MV-4-11 (cell line): Measurements from ENCODE around the gene ATN1.

Source experiments
- DNase-seq: peaks from one replicate; lab custom pipeline; 2025; lab: John Stamatoyannopoulos, UW

ATN1 gene

GRCh38 chr12:6925540-6926279 is 2.0 kb upstream of the ATN1 start:
- no peak for DNase-seq

DNA sequence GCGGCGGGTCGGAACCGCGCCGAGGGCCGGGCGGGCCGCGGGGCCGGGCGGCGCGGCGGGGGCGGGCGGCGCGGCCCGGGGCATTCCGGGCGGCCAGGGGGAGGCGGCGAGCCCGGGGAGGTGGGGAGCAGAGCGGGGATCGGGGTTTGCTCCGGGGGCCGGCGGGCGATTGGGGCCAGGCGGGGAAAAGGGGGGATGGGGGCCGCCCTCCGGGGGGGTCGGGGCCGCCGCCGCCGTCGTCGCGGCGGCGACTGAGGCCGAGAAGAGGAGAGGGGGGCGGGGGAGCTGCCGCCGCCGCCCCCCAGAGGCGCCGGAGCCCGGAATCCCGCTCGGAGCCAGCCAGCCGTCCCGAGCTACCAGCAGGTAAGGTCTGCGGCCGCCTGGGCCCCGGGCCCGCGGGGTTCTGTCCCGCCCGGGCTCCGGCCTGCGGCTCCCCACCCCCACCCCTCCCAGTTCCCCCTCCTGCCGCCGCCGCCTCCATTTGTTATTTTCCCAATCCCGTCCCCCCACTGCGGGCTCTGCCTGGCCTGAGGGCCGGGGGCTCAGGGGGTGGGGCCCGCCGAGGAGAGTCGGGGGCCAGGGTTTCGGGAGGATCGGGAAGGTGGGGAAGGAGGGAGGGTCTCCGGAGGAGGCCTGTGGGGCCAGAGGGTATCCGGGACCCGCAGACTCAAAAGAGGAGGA is 403 bp downstream of the ATN1 start:
- no peak for DNase-seq

GRCh38 chr12:6928703-6929407 is 1.1 kb downstream of the ATN1 start:
- no peak for DNase-seq

DNA sequence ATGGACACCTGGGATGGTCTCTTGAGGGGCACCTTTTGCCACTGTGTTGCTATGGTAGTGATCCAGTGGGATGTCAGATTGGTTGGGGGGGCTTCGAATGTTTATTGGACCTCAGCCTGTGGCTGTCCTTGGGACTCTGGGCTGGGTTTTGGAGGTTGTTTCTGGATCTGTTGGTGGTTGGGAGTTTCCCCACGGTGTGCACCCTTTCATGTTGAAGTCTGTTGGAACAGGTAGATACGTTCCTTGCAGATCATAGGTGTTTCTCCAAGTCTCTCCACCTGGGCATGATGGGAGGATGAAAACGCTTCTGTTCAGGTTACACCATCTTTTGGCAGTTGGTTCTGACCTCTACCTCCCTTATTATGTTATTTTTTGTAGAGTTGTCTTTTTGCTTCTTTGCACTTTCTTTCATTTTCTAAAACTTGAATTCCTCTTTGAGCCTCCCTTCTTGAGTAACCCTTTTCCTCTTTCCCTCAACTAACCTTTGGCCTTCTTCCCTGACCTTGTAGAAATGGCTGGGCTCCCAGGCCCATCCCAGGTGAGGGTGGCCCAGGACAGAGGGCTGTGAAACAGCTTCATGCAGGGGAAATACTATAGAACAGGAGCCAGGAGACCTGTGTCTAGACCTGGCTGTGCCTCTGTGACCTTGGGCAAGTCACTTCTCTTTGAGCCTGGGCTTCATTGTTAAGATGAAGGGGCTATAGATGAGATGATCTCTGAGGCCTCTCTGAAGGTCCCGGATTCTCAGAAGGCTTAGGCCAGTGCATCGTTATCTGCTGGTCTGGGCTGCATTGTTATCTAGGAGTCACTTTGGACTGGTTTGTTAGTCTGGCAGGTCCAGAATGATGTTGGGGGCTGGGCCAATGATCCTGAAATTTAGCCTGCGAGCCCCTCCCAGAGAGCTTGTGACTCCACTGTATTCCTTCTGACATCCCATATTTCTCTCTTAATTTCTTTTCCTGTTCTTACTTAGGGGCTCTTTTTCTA is 2.0 kb downstream of the ATN1 start:
- no peak for DNase-seq

DNA sequence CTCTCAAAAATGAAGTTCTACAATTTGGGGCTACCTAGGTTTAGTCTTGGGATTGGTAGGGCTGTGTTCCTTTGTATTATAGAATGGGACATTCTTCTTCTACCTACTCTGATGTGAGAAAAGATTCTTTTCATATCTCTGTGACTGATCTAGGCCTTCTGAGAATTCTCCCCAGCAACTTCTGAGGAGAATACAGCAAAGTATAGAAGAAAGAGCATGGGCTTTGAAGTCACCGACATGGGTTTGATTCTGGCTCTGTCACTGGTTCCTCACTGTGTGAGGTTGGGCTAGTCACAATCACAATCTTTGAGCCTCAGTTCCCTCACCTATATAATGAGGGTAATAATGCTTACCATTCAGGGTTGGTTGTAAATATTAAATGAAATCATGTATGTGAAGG is 5.0 kb downstream of the ATN1 start:
- DNase-seq, result no peak

DNA sequence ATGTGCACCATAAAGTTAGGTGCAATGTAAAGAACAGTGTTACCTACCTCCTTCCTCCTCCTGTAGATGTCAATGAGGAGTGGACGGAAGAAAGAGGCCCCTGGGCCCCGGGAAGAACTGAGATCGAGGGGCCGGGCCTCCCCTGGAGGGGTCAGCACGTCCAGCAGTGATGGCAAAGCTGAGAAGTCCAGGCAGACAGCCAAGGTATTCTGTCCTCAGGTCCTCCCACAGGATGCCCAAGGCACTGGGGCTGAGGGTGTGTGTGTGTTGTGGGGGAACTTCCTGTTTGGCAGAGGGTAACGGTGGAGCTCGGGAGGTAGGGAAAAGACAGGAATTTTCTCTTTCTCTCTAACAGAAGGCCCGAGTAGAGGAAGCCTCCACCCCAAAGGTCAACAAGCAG is 6.4 kb downstream of the ATN1 start:
- no peak for DNase-seq

DNA sequence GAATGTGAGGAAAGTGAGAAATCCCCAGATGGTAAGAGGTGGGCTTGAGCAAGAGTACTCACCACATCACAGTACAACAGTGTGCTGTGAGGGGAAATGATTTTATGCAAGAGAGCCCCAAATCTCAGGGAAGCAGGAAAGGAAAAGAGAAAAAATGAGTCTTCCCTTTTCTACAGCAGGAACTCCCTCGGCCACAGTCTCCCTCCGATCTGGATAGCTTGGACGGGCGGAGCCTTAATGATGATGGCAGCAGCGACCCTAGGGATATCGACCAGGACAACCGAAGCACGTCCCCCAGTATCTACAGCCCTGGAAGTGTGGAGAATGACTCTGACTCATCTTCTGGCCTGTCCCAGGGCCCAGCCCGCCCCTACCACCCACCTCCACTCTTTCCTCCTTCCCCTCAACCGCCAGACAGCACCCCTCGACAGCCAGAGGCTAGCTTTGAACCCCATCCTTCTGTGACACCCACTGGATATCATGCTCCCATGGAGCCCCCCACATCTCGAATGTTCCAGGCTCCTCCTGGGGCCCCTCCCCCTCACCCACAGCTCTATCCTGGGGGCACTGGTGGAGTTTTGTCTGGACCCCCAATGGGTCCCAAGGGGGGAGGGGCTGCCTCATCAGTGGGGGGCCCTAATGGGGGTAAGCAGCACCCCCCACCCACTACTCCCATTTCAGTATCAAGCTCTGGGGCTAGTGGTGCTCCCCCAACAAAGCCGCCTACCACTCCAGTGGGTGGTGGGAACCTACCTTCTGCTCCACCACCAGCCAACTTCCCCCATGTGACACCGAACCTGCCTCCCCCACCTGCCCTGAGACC is 7.8 kb downstream of the ATN1 start:
- no peak for DNase-seq

DNA sequence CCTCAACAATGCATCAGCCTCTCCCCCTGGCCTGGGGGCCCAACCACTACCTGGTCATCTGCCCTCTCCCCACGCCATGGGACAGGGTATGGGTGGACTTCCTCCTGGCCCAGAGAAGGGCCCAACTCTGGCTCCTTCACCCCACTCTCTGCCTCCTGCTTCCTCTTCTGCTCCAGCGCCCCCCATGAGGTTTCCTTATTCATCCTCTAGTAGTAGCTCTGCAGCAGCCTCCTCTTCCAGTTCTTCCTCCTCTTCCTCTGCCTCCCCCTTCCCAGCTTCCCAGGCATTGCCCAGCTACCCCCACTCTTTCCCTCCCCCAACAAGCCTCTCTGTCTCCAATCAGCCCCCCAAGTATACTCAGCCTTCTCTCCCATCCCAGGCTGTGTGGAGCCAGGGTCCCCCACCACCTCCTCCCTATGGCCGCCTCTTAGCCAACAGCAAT is 8.5 kb downstream of the ATN1 start:
- DNase-seq, result no peak

GRCh38 chr12:6936636-6937480 is 9.1 kb downstream of the ATN1 start:
- DNase-seq, result no peak

DNA sequence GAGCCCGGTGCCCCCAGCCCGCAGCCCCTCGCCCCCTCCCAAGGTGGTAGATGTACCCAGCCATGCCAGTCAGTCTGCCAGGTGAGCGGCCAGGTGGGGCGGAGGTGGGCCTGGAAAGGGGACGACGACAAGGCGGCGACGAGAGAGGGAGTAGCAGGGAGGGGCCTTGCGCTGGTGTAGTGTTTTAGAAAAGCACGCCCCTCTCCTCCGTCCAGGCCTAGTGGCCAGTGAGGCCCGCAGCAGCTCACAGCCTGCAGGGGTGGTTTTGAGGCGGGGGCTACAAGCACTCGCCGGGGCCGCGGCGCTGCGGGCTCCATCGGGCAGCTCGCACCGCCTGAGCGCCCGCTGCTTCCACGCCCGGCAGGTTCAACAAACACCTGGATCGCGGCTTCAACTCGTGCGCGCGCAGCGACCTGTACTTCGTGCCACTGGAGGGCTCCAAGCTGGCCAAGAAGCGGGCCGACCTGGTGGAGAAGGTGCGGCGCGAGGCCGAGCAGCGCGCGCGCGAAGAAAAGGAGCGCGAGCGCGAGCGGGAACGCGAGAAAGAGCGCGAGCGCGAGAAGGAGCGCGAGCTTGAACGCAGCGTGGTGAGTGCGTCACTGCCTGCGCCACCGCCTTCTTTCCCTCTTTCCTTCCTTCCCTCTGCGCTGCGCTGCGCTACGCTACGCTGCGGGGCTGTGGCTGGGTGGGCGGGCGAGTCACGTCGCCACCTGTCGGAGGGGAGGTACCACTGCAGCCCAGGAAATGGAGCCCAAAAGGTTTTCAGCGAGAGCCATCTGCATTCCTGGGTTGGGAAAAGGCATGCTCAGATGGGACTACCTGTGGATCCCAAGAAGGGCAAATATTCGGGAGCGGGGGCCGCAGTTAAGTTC is 10.0 kb downstream of the ATN1 start:
- DNase-seq, result peak; percentile 92

DNA sequence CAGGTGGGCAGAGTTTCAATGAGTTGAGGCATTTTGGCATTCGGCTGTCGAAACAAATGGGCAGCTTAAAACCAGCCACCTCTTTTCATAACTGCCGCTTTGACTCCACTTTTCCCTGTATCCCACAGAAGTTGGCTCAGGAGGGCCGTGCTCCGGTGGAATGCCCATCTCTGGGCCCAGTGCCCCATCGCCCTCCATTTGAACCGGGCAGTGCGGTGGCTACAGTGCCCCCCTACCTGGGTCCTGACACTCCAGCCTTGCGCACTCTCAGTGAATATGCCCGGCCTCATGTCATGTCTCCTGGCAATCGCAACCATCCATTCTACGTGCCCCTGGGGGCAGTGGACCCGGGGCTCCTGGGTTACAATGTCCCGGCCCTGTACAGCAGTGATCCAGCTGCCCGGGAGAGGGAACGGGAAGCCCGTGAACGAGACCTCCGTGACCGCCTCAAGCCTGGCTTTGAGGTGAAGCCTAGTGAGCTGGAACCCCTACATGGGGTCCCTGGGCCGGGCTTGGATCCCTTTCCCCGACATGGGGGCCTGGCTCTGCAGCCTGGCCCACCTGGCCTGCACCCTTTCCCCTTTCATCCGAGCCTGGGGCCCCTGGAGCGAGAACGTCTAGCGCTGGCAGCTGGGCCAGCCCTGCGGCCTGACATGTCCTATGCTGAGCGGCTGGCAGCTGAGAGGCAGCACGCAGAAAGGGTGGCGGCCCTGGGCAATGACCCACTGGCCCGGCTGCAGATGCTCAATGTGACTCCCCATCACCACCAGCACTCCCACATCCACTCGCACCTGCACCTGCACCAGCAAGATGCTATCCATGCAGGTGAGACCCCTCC is 10.8 kb downstream of the ATN1 start:
- DNase-seq, result no peak

- DNase-seq, result no peak
Measured at GRCh38 chr12:6939191-6939540, 11.4 kb downstream of the ATN1 start.

DNA sequence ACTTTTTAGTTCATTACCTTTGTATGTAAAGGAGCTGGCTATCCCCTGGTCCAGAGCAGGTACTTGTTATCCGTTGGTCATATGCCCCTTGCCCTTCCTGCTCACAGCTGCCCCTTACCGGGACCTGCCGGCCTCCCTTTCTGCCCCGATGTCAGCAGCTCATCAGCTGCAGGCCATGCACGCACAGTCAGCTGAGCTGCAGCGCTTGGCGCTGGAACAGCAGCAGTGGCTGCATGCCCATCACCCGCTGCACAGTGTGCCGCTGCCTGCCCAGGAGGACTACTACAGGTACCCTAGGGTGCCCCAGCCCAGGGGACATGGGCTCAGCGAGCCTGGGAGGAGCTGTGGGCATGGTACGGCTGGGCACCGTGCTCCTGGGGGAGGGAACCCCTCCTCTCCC is 13.5 kb downstream of the ATN1 start:
- DNase-seq, result no peak

DNA sequence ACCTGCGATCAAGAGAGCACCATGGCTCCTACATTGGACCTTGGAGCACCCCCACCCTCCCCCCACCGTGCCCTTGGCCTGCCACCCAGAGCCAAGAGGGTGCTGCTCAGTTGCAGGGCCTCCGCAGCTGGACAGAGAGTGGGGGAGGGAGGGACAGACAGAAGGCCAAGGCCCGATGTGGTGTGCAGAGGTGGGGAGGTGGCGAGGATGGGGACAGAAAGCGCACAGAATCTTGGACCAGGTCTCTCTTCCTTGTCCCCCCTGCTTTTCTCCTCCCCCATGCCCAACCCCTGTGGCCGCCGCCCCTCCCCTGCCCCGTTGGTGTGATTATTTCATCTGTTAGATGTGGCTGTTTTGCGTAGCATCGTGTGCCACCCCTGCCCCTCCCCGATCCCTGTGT is 14.0 kb downstream of the ATN1 start:
- no peak for DNase-seq

DNA sequence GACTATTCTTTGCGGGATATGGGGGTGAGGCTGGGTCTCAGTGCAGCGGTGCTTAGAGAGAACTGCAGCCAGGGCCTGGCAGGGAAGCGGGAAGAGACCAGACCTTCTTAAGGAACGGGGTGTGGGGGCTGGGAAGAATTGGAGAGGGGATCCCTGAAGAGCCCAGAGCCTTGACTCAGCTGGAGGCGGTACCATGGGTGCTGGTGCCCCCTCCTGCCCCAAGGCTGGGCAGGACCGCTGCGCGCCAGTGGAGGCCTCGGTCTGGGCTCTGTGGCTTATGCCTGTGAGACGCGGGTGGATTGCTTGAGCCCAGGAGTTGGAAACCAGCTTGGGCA is 14.5 kb downstream of the ATN1 start:
- DNase-seq, result peak; percentile 82

- DNase-seq, result peak; percentile 91
Measured at GRCh38 chr12:6943389-6943721, 15.6 kb downstream of the ATN1 start.

DNA sequence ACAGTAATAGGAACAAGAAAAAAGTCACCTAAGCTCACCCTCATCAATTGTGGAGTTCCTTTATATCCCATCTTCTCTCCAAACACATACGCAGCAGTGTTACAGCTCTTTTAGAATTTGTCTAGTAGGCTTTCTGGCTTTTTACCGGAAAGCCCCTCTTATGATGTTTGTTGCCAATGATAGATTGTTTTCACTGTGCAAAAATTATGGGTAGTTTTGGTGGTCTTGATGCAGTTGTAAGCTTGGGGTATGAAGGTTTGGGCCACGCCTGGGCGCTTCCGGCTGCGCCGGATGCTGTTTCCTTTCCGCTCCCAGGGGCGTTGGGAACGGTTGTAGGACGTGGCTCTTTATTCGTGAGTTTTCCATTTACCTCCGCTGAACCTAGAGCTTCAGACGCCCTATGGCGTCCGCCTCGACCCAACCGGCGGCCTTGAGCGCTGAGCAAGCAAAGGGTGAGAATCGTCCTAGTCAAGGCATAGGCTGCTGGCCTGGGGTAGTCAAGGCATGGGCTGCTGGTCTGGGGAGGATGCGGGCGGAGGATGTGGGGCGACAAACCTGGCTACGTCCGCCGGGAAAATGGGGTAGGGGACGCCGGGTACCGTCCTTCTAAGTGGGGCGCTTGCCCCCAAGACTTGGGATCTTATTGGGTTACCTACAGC is 16.1 kb downstream of the ATN1 start, which contains the start of the genes C12orf57 and RNU7-1:
TSS of gene C12orf57 (plus strand) at position 301 of the 659 bp plus-strand sequence. CDS start at position 401, 100 bp downstream.
TSS of gene RNU7-1 (plus strand) at position 95 of the 659 bp plus-strand sequence.
- DNase-seq, result peak; percentile 98
